ENCODE data around the gene PRRT1.

Gene PRRT1

DNA sequence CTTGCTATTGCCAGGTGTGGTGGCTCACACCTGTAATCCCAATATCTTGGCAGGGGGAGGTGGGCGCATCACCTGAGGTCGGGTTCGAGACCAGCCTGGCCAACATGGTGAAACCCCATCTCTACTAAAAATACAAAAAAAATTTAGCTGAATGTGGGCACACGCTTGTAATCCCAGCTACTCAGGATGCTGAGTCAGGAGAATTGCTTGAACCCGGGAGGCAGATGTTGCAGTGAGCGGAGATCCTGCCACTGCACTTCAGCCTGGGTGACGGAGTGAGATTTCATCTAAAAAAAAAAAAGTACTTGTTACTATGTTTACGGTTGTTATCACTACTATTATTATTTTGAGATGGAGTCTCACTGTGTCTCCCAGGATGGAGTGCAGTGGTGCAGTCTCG lies 5.2 kb upstream of the PRRT1 start:
- Histone ChIP-seq H3K36me3 (ENCODE audit: control insufficient read depth in 2 of 2, insufficient read depth in 2 of 2, low read length in 2 of 2) (peaks cover 18 to 27% of the 10 kb centered on the region in 2 donors), H3K27ac (ENCODE audit: low read length) (no peak overlapping the region), H3K9me3 (ENCODE audit: control insufficient read depth in 2 of 2, low read length in 2 of 2) (no peaks in the 10 kb centered on the region), H3K9ac (ENCODE audit: low read length in 2 of 2) (no peak overlapping the region), H3K4me1 (ENCODE audit: control insufficient read depth, insufficient read depth, low read length) (peaks cover 33% of the 10 kb centered on the region), H3K27me3 (ENCODE audit: control insufficient read depth in 1 of 2, insufficient read depth in 2 of 2, low read length in 2 of 2) (no peaks in the 10 kb centered on the region), H3K4me3 (ENCODE audit: low read length in 2 of 2) (no peak overlapping the region)

DNA sequence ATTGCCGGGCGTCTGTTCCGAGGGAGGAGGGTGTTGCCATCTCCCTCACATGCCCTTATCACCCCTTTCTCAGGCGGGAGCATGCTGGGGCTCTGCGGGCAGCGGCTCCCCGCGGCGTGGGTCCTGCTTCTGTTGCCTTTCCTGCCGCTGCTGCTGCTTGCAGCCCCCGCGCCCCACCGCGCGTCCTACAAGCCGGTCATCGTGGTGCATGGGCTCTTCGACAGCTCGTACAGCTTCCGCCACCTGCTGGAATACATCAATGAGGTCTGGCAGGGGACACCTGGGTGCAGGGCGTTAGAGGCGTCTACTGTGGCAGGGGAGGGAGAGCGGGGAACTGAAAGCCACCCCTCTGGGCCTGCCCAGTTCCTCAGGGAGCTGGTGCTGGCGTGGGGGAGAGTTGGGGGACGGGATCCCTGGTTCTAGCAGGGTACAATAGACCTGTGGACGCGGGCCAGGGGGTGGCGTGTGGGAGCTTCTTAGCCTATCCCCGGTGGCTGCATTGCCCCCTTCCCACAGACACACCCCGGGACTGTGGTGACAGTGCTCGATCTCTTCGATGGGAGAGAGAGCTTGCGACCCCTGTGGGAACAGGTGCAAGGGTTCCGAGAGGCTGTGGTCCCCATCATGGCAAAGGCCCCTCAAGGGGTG lies 2.9 kb upstream of the PRRT1 start:
- Histone ChIP-seq H3K27ac (ENCODE audit: low read length) (peak overlapping the region; percentile 92), H3K36me3 (ENCODE audit: control insufficient read depth in 2 of 2, insufficient read depth in 2 of 2, low read length in 2 of 2) (peaks cover 18 to 27% of the 10 kb centered on the region in 2 donors), H3K9me3 (ENCODE audit: control insufficient read depth in 2 of 2, low read length in 2 of 2) (no peaks in the 10 kb centered on the region), H3K4me3 (ENCODE audit: low read length in 2 of 2) (peak overlapping the region; percentile 74 to 96), H3K4me1 (ENCODE audit: control insufficient read depth, insufficient read depth, low read length) (peaks cover 52% of the 10 kb centered on the region), H3K9ac (ENCODE audit: low read length in 2 of 2) (peak overlapping the region; percentile 69 to 89), H3K27me3 (ENCODE audit: control insufficient read depth in 1 of 2, insufficient read depth in 2 of 2, low read length in 2 of 2) (no peaks in the 10 kb centered on the region)

DNA sequence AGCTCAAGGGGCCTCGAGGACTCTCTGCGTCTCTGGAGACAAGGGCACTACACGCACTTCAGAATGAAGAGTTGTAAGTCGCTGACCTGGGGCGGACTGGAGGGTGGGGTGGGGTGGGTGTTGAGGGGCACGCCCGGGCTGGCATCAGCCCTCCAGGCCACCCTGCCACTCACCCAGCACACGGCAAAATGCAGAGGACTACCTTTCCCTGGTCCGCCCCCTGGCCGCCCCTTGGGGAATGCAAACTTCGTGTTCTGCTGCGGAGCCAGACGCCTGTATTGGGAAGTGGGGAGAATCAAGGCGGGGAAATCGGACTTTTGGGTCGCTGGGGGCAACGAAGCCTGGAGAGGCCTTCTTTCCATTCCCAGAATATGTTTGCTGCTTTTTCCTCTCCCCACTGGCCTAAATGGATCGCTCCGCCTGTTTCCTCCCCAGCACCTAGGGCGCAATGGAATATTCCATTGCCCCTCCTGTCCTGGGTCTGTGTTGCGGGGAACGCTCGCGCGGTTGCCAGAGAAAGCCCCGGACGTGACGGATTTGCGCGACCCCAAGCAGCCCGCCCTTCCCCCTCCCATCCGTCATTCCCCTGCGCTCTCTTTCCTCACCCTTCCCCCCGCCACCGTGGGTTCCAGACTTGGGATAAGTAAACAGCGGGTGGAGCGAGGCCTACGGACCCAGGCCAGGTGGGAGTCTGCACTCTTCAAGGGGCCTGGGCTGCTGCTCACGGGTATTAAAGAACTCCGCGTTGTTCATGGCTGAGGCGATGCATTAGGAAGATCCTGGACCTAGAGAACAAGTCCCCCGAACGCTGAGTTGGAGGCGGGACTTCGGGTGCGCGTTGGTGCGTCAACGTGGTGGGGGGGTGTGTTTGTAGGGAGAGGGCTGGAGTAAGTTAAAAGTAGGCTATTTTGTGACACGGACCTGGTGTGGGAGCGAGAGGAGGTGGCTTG lies 2.1 kb upstream of the PRRT1 start, which contains the start of gene PPT2:
Gene PPT2, plus strand, starts transcription at position 578 of the 950 bp plus-strand sequence. CDS start 454 bp downstream, outside the sequence.
- peak within 1 kb of the TSS; percentile 92 for H3K27ac ChIP-seq (ENCODE audit: low read length)
- peaks cover 20 to 30% of the 10 kb centered on the region in 2 donors for H3K36me3 ChIP-seq (ENCODE audit: control insufficient read depth in 2 of 2, insufficient read depth in 2 of 2, low read length in 2 of 2)
- no peaks in the 10 kb centered on the region for H3K9me3 ChIP-seq (ENCODE audit: control insufficient read depth in 2 of 2, low read length in 2 of 2)
- peak within 1 kb of the TSS; percentile 74 to 96 for H3K4me3 ChIP-seq (ENCODE audit: low read length in 2 of 2)
- peaks cover 53% of the 10 kb centered on the region for H3K4me1 ChIP-seq (ENCODE audit: control insufficient read depth, insufficient read depth, low read length)
- peak within 1 kb of the TSS; percentile 69 to 89 for H3K9ac ChIP-seq (ENCODE audit: low read length in 2 of 2)
- H3K27me3 ChIP-seq (ENCODE audit: control insufficient read depth in 1 of 2, insufficient read depth in 2 of 2, low read length in 2 of 2), result no peaks in the 10 kb centered on the region

DNA sequence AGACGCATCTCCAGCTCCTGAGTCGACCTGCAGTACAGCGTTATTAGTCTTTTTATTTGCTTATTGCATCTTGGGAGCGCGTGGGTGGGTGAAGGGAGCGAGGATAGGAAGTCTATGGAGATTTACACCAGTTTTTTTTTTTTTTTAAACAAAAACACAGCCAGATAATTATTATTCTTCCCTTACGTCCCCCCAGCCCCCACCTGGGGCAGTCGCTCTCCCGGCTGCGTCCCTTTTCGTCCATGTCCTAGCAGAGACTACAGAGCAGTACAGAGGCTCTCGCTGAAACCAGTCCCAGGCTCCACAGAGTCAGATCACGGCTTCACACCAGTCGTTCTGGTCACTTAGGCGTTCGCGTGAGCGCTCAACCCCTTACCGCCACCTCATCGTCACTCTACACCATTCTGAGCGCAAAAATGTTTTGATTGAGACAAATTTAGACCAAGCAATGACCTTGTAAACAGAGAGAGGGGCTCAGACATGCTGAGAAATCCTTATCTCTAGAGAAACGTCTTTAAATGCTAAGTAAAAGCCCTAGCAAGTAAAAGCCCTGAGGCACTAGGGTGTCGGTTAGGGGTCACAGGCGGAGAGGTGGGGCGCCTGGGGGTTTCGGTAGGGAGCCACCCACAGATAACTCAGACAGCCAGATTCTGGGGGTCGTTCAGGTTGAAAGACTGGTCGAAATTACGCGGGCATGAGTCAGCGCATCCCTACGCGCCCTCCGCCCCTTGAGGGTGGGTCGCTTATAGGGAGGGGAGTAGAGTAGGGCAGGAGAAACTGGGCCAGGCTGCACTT lies 1.2 kb upstream of the PRRT1 start:
- Histone ChIP-seq H3K27me3 (ENCODE audit: control insufficient read depth in 1 of 2, insufficient read depth in 2 of 2, low read length in 2 of 2) (no peaks in the 10 kb centered on the region), H3K36me3 (ENCODE audit: control insufficient read depth in 2 of 2, insufficient read depth in 2 of 2, low read length in 2 of 2) (peaks cover 12 to 22% of the 10 kb centered on the region in 2 donors), H3K4me1 (ENCODE audit: control insufficient read depth, insufficient read depth, low read length) (peaks cover 53% of the 10 kb centered on the region), H3K9me3 (ENCODE audit: control insufficient read depth in 2 of 2, low read length in 2 of 2) (no peaks in the 10 kb centered on the region), H3K27ac (ENCODE audit: low read length) (peak overlapping the region; percentile 92), H3K9ac (ENCODE audit: low read length in 2 of 2) (peak overlapping the region; percentile 69 to 89), H3K4me3 (ENCODE audit: low read length in 2 of 2) (peak overlapping the region; percentile 74 to 96)

DNA sequence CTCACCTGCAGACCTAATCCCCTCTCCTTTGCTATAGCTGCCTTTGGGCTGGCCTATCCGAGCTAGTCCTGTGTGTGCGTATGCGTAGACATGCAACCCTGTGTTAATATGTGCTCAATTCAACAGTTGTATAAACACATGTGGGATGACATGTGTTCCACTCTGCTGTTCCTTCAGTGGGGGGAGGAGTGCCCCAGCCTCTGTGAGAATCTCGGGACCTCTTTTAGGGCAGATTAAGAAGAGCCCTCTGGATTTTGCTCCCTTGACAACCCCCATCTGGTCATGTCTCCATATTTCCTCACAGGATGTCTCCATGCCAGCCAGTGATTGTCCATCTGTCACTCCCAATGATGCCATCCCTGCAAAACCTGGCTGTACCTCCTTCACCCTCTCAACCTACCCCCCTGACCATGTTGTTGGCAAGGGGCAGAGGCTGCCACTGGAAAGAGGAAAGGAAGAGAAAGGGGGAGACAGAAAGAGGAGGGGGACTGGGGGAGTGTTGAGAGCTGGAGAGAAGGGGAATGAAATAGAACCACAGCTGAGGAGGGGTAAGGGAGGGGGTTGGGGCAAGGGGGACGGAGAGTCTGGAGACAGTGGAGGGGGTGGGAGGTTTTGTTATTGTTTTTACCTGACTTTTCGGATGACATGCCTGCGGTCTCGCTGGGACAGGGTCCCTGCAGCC lies 417 bp downstream of the PRRT1 start:
- Histone ChIP-seq H3K9ac (ENCODE audit: low read length in 2 of 2) (peak overlapping the region; percentile 51 to 78), H3K9me3 (ENCODE audit: control insufficient read depth in 2 of 2, low read length in 2 of 2) (no peaks in the 10 kb centered on the region), H3K4me1 (ENCODE audit: control insufficient read depth, insufficient read depth, low read length) (peaks cover 53% of the 10 kb centered on the region), H3K4me3 (ENCODE audit: low read length in 2 of 2) (peak overlapping the region; percentile 90 to 96), H3K36me3 (ENCODE audit: control insufficient read depth in 2 of 2, insufficient read depth in 2 of 2, low read length in 2 of 2) (peaks cover 3 to 10% of the 10 kb centered on the region in 2 donors), H3K27me3 (ENCODE audit: control insufficient read depth in 1 of 2, insufficient read depth in 2 of 2, low read length in 2 of 2) (no peaks in the 10 kb centered on the region), H3K27ac (ENCODE audit: low read length) (peak overlapping the region; percentile 24)

DNA sequence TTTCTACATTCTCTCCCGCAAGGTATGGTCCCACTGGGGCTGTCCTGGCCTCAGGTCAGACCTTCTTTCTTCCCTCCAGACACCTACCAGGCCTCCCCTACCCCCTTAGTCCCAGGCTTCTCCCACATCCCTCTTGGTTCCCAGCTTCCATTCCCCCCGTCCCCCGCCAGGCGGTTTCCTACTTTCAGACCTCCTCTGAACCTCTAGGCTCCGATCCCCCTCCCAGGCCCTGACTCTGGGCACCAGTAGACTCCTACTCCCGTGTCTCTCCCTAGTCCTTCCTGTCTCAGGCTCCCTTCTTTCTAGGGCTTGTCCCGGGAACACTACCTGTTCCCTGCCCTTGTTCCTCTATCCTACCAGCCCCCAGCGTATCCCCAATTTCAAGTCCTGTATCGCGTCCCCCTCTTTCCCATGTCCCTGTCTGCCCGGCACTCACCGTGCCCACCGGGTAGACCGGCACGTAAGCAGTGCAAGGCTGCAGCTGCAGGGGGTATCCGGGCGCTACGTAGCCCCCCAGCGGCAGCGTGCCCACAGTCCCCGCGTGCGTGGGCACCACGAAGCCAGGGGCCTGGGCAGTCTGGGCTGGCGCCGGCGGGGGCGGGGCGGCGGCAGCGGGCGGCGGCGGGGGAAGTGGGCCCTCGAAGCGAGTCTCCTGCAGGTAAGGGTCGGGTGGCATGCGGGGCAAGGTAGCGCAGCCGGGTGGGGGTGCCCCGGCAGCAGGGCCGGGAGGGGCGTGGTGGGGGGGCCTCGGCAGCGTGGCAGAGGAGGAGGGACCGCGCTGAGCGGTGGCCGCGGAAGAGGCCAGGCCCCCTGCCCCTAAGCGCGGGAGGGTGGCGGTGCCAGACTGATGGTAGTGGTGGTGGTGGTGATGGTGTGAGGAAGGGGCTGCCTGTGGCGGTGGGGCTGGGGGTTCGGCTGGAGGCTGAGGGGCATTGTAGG lies 1.5 kb downstream of the PRRT1 start:
- Histone ChIP-seq H3K4me3 (ENCODE audit: low read length in 2 of 2) (peak overlapping the region; percentile 90 to 96), H3K27ac (ENCODE audit: low read length) (no peak overlapping the region), H3K27me3 (ENCODE audit: control insufficient read depth in 1 of 2, insufficient read depth in 2 of 2, low read length in 2 of 2) (no peaks in the 10 kb centered on the region), H3K4me1 (ENCODE audit: control insufficient read depth, insufficient read depth, low read length) (peaks cover 47% of the 10 kb centered on the region), H3K36me3 (ENCODE audit: control insufficient read depth in 2 of 2, insufficient read depth in 2 of 2, low read length in 2 of 2) (peaks cover 3 to 5% of the 10 kb centered on the region in 2 donors), H3K9me3 (ENCODE audit: control insufficient read depth in 2 of 2, low read length in 2 of 2) (no peaks in the 10 kb centered on the region), H3K9ac (ENCODE audit: low read length in 2 of 2) (peak overlapping the region in 1 of 2 donors; percentile 22)

DNA sequence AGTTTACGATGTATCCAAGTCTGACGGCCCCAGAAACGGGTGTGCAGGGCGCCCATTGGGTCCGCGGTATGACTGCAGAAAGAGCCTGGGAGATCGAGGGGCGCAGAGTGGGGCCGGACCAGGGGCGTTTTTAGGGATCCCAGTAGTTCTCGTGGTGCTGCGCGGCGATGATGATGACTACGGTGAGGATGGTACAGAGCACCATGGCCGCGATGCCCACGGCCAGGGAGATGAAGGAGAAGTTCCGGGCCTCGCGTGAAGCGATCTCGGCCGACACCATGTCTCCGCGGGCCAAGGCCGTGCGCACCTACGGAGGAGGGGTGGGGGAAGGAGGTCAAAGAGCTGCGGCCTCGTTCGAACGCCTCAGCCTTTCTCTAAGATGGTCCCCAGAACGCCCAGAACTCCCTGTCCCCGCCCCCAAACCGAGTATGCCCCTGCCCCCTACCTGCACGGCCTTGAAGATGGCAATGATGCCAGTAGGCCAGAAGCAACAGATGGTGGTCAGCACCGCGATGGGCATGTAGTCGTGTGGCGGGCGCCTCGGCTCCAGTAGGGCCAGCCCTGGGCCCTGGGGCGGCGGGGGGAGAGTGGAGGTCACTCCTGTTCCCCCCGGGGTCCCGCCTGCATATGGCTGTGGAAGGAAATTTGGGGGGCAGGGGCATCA lies 2.5 kb downstream of the PRRT1 start:
- no peaks in the 10 kb centered on the region for H3K9me3 ChIP-seq (ENCODE audit: control insufficient read depth in 2 of 2, low read length in 2 of 2)
- peaks cover 3 to 5% of the 10 kb centered on the region in 2 donors for H3K36me3 ChIP-seq (ENCODE audit: control insufficient read depth in 2 of 2, insufficient read depth in 2 of 2, low read length in 2 of 2)
- peaks cover 38% of the 10 kb centered on the region for H3K4me1 ChIP-seq (ENCODE audit: control insufficient read depth, insufficient read depth, low read length)
- H3K27ac ChIP-seq (ENCODE audit: low read length), result no peak overlapping the region
- H3K4me3 ChIP-seq (ENCODE audit: low read length in 2 of 2), result no peak overlapping the region
- H3K27me3 ChIP-seq (ENCODE audit: control insufficient read depth in 1 of 2, insufficient read depth in 2 of 2, low read length in 2 of 2), result no peaks in the 10 kb centered on the region
- no peak overlapping the region for H3K9ac ChIP-seq (ENCODE audit: low read length in 2 of 2)

DNA sequence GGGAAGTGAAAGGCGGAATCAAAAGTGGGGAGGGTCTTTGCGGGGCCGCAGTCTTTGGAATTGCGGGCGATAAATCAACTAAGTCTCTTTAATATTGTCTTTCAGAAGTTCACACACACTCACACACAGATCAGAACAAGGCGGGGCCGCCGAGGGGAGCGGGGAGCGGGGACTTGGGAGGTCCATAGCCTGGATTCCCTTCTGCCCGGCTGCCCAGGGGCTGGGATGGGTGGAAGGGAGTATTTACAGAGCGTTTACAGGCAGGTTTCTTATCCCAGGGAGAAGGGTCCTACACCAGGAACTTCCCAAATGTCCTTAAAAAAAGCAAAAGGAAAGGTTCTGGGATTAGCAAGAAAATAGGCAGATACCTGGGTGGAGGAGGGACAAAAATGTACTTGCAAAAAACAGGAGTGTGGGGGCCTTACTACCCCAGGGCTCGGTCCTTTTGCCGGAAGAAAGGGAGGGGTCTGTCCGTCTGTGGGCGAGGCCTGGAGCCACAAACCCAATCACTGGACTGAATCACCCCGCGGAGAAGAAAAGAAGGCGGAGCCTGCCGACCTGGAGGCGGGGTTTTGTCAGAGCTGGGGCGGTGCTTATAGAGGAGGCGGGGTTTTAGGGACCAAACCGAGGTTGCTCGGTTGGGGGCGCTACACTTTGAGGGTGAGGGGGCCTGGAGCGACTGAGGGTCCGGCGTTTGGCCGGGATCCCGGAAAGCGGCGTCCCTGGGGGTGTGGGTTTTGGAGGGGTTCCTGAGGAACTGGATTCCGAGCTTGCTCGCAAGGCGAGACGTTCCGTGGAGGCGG lies 3.2 kb downstream of the PRRT1 start:
- Histone ChIP-seq H3K9me3 (ENCODE audit: control insufficient read depth in 2 of 2, low read length in 2 of 2) (no peaks in the 10 kb centered on the region), H3K4me1 (ENCODE audit: control insufficient read depth, insufficient read depth, low read length) (peaks cover 36% of the 10 kb centered on the region), H3K4me3 (ENCODE audit: low read length in 2 of 2) (no peak overlapping the region), H3K27me3 (ENCODE audit: control insufficient read depth in 1 of 2, insufficient read depth in 2 of 2, low read length in 2 of 2) (no peaks in the 10 kb centered on the region), H3K9ac (ENCODE audit: low read length in 2 of 2) (no peak overlapping the region), H3K36me3 (ENCODE audit: control insufficient read depth in 2 of 2, insufficient read depth in 2 of 2, low read length in 2 of 2) (peaks cover 3 to 5% of the 10 kb centered on the region in 2 donors), H3K27ac (ENCODE audit: low read length) (no peak overlapping the region)

Measured in stomach smooth muscle (tissue), 2 donors.